HepG2 (cell line): ENCODE measurements around the gene GRPEL2. TPM values are rescaled to one million over a fixed set of nuclear protein-coding genes. Genes with fewer than 3 reads are reported as not detected.

Source experiments
- ADNP ChIP-seq: sonication (generic); formaldehyde crosslinking; IDR thresholded peaks from 2 replicates; pipeline ENCODE4 v1.4.0; 2020; ENCODE audit warnings: missing genetic modification reagents
- CEBPB ChIP-seq: IDR thresholded peaks from 2 replicates; pipeline ENCODE4 v1.6.1; 2011; ENCODE audit warnings: low read depth, low read length, improper control_type of control experiment, borderline replicate concordance
- CTCF ChIP-seq: sonication (generic); formaldehyde crosslinking; IDR thresholded peaks from 2 replicates; pipeline ENCODE4 v1.5.0; 2020; ENCODE audit warnings: mild to moderate bottlenecking, missing genetic modification reagents, moderate library complexity
- EEA1 ChIP-seq: sonication (generic); formaldehyde crosslinking; IDR thresholded peaks from 2 replicates; pipeline ENCODE4 v1.5.1; 2020; ENCODE audit warnings: mild to moderate bottlenecking, missing genetic modification reagents, borderline replicate concordance
- HDAC1 ChIP-seq: sonication (generic); formaldehyde crosslinking; IDR thresholded peaks from 2 replicates; pipeline ENCODE4 v1.5.1; 2020; ENCODE audit warnings: mild to moderate bottlenecking, missing genetic modification reagents
- HNRNPUL1 ChIP-seq: fragments of 200-400 bp; formaldehyde crosslinking; IDR thresholded peaks from 2 replicates; pipeline ENCODE4 v1.6.1; 2017; ENCODE audit warnings: low read depth, mild to moderate bottlenecking, low read length, moderate library complexity
- NFE2L2 ChIP-seq: fragments of 150-350 bp; IDR thresholded peaks from 2 replicates; pipeline ENCODE4 v1.6.1; 2014; ENCODE audit warnings: low read length
- NR1H2 ChIP-seq: sonication (generic); formaldehyde crosslinking; IDR thresholded peaks from 2 replicates; pipeline ENCODE4 v1.8.1; 2022; ENCODE audit warnings: low read depth, missing genetic modification reagents, borderline replicate concordance
- NR2F6 ChIP-seq, 2 experiments: IDR thresholded peaks; 2 replicates each; pipeline ENCODE4 v1.6.1; 2016; ENCODE audit warnings: antibody characterized with exemption in 1 of 2, mild to moderate bottlenecking in 1 of 2
- PBX3 ChIP-seq: sonication (generic); formaldehyde crosslinking; IDR thresholded peaks from 2 replicates; pipeline ENCODE4 v1.8.1; 2023; ENCODE audit warnings: missing genetic modification reagents, inconsistent platforms, borderline replicate concordance
- SALL2 ChIP-seq: sonication (generic); formaldehyde crosslinking; IDR thresholded peaks from 2 replicates; pipeline ENCODE4 v1.8.1; 2023; ENCODE audit warnings: mild to moderate bottlenecking, missing genetic modification reagents, inconsistent platforms
- TRIM24 ChIP-seq: sonication (generic); formaldehyde crosslinking; IDR thresholded peaks from 2 replicates; pipeline ENCODE4 v1.8.0; 2022; ENCODE audit warnings: mild to moderate bottlenecking, missing genetic modification reagents
- ZNF101 ChIP-seq: sonication (generic); formaldehyde crosslinking; IDR thresholded peaks from 2 replicates; pipeline ENCODE4 v1.4.0; 2020; ENCODE audit warnings: mild to moderate bottlenecking, low read depth, missing genetic modification reagents, borderline replicate concordance
- ZNF737 ChIP-seq: sonication (generic); formaldehyde crosslinking; IDR thresholded peaks from 2 replicates; pipeline ENCODE4 v1.5.0; 2020; ENCODE audit warnings: missing genetic modification reagents, mild to moderate bottlenecking, borderline replicate concordance
- ZNF766 ChIP-seq: sonication (generic); formaldehyde crosslinking; IDR thresholded peaks from 2 replicates; pipeline ENCODE4 v1.5.0; 2020; ENCODE audit warnings: missing genetic modification reagents, borderline replicate concordance
- polyA plus RNA-seq, 8 experiments: library from polyadenylated mRNA; depleted of rRNA in 3 of 8; stranded (reverse) in 7 of 8; unstranded in 1 of 8; fragments of >200 nt; fragmentation: Illumina TruSeq in 4 of 8; extraction: Trizol in 4 of 8; gene quantifications; 2 replicates each; pipeline versions ENCODE4 v1.2.1 to v1.2.3, GENCODE V29; 2011 to 2016; ENCODE audit warnings: low read depth in 4 of 8, missing spikeins in 1 of 8, mixed read lengths in 1 of 8; ENCODE audit not compliant: insufficient read depth in 1 of 8
- total RNA-seq, 5 experiments: library from RNA; depleted of rRNA; stranded (reverse); fragments of >200 nt; fragmentation: Illumina TruSeq; extraction: Trizol; gene quantifications; 2 replicates each; pipeline ENCODE4 v1.2.3, GENCODE V29; 2016; ENCODE audit warnings: low read depth in 1 of 5
- TF ChIP-seq, protein P1 (sequence below): sonication (generic); formaldehyde crosslinking; IDR thresholded peaks from 2 replicates; pipeline ENCODE4 v1.4.0; 2020; ENCODE audit warnings: mild to moderate bottlenecking, missing genetic modification reagents
- TF ChIP-seq, protein P2 (sequence below): sonication (generic); formaldehyde crosslinking; IDR thresholded peaks from 2 replicates; pipeline ENCODE4 v1.4.0; 2020; ENCODE audit warnings: mild to moderate bottlenecking, missing genetic modification reagents

The GRPEL2 gene
- total and polyA plus RNA-seq, 2 of the 13 experiments (the other 11 are each of a cell fraction or from before 2014, with no cell fraction given), result 13.1 to 16.6 TPM

- TF ChIP-seq, protein P1, sequence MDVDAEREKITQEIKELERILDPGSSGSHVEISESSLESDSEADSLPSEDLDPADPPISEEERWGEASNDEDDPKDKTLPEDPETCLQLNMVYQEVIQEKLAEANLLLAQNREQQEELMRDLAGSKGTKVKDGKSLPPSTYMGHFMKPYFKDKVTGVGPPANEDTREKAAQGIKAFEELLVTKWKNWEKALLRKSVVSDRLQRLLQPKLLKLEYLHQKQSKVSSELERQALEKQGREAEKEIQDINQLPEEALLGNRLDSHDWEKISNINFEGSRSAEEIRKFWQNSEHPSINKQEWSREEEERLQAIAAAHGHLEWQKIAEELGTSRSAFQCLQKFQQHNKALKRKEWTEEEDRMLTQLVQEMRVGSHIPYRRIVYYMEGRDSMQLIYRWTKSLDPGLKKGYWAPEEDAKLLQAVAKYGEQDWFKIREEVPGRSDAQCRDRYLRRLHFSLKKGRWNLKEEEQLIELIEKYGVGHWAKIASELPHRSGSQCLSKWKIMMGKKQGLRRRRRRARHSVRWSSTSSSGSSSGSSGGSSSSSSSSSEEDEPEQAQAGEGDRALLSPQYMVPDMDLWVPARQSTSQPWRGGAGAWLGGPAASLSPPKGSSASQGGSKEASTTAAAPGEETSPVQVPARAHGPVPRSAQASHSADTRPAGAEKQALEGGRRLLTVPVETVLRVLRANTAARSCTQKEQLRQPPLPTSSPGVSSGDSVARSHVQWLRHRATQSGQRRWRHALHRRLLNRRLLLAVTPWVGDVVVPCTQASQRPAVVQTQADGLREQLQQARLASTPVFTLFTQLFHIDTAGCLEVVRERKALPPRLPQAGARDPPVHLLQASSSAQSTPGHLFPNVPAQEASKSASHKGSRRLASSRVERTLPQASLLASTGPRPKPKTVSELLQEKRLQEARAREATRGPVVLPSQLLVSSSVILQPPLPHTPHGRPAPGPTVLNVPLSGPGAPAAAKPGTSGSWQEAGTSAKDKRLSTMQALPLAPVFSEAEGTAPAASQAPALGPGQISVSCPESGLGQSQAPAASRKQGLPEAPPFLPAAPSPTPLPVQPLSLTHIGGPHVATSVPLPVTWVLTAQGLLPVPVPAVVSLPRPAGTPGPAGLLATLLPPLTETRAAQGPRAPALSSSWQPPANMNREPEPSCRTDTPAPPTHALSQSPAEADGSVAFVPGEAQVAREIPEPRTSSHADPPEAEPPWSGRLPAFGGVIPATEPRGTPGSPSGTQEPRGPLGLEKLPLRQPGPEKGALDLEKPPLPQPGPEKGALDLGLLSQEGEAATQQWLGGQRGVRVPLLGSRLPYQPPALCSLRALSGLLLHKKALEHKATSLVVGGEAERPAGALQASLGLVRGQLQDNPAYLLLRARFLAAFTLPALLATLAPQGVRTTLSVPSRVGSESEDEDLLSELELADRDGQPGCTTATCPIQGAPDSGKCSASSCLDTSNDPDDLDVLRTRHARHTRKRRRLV (CRISPR knock-in tag), result peak; percentile 72
- no peak for TF ChIP-seq TRIM24
- peak; percentile 88; the same call in 1 of the 2 replicates for TF ChIP-seq ADNP (CRISPR knock-in tag)
- TF ChIP-seq HNRNPUL1, result no peak
- 0 out of 2 replicates have a peak, but pooled peaks have one; percentile 22 for TF ChIP-seq CTCF (CRISPR knock-in tag)
- TF ChIP-seq HDAC1 (CRISPR knock-in tag), result peak; percentile 86
- TF ChIP-seq EEA1, result no peak
- TF ChIP-seq ZNF766, result no peak
- TF ChIP-seq NR1H2 (CRISPR knock-in tag), result peak; percentile 44; the same call in 1 of the 2 replicates
- no peak for TF ChIP-seq NR2F6 (IDR thresholded peaks at IDR 0.05)
- TF ChIP-seq NR2F6 (CRISPR knock-in tag; IDR thresholded peaks at IDR 0.05), result peak; percentile 59
- TF ChIP-seq ZNF737 (CRISPR knock-in tag), result no peak
- TF ChIP-seq NFE2L2, result no peak
- peak; percentile 89 for TF ChIP-seq SALL2 (CRISPR knock-in tag)
- TF ChIP-seq ZNF101 (CRISPR knock-in tag), result no peak
- no peak for TF ChIP-seq PBX3 (CRISPR knock-in tag)
- TF ChIP-seq, protein P2, sequence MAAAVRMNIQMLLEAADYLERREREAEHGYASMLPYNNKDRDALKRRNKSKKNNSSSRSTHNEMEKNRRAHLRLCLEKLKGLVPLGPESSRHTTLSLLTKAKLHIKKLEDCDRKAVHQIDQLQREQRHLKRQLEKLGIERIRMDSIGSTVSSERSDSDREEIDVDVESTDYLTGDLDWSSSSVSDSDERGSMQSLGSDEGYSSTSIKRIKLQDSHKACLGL (CRISPR knock-in tag), result no peak
- TF ChIP-seq CEBPB, result no peak
Observed at GRCh38 chr5:149345147-149345891, at the start of gene GRPEL2 (continued).
